OCI-LY7 (cell line): ENCODE measurements around the gene RIMBP2.

Source experiments
- CTCF ChIP-seq: fragments of 200-600 bp; sonication (generic); conservative IDR thresholded peaks from 2 replicates; pipeline ENCODE4 v1.5.1; 2014; ENCODE audit warnings: mild to moderate bottlenecking, antibody characterized with exemption, low read length, moderate library complexity, mixed read lengths
- EZH2phosphoT487 ChIP-seq: fragments of 200-600 bp; sonication (generic); IDR thresholded peaks from 2 replicates; pipeline ENCODE4 v1.6.1; 2018; ENCODE audit warnings: low read depth, borderline replicate concordance, mild to moderate bottlenecking, mixed run types, antibody characterized with exemption, low read length, moderate library complexity, mixed read lengths

- TF ChIP-seq CTCF (no peak), EZH2phosphoT487 (no peak)
Observed at GRCh38 chr12:130581782-130582181, 134.3 kb downstream of the RIMBP2 start.
